ENCODE measurements around the gene COLEC12. TPM values are rescaled to one million over a fixed set of nuclear protein-coding genes. Genes with fewer than 3 reads are reported as not detected.

The COLEC12 gene
- total and polyA plus RNA-seq, 2 donors (not counting 3 experiments of a cell fraction or from before 2014, with no cell fraction given), result 8.0 to 17.1 TPM

GRCh38 chr18:378079-378478, 122.4 kb downstream of the COLEC12 start:
- no TSS peak for BruUV-seq (replicated peaks)
- ChIA-PET CTCF (interaction anchor here (1.7 kb wide), 1 partner anchor 32 kb away, joined by 4 read pairs; no protein-coding TSS in a partner anchor), POLR2A (no interaction called here)
- Histone ChIP-seq H2AFZ (ENCODE audit: low read depth, low read length) (no peak overlapping the region), H3K79me2 (ENCODE audit: control insufficient read depth, insufficient read depth, low read length) (no peaks in the 10 kb centered on the region), H3K9me3 (replicated peaks; ENCODE audit: control insufficient read depth, insufficient read depth, low read length) (no peaks in the 10 kb centered on the region), H3K9ac (replicated peaks; ENCODE audit: extremely low read depth, insufficient read depth, low read length) (no peak overlapping the region), H3K4me1 (ENCODE audit: control insufficient read depth, extremely low read depth, insufficient read depth, low read length) (no peaks in the 10 kb centered on the region), H3K27me3 (ENCODE audit: control insufficient read depth in 2 of 2, insufficient read depth in 2 of 2, low read length in 2 of 2) (no peaks in the 10 kb centered on the region), H3K27ac (ENCODE audit: insufficient read depth, low read depth, low read length) (no peak overlapping the region), H4K20me1 (replicated peaks; ENCODE audit: control insufficient read depth, extremely low read depth, insufficient read depth, low read length) (no peaks in the 10 kb centered on the region), H3K4me3 (replicated peaks in 1 of 3; ENCODE audit: insufficient read depth in 1 of 3, low read depth in 1 of 3, low read length in 3 of 3) (no peak overlapping the region), H3K4me2 (ENCODE audit: insufficient read depth, low read length) (no peak overlapping the region), H3K9me1 (replicated peaks; ENCODE audit: control insufficient read depth, extremely low read depth, insufficient read depth, low read length) (no peaks in the 10 kb centered on the region), H3K36me3 (ENCODE audit: control insufficient read depth in 2 of 2, extremely low read depth in 1 of 2, insufficient read depth in 2 of 2, low read length in 2 of 2) (no peaks in the 10 kb centered on the region)
- DNase-seq (ENCODE audit: low read depth, low spot score) (peak; percentile 24), FAIRE-seq (no peak)
- intact Hi-C loops (cut with micrococcal nuclease), result no loop called here
- dilution Hi-C loops (cut with MboI; ENCODE audit: extremely low pct_ligation_motif_present, low sequenced_read_pairs), result no loop called here
- no peak for TF ChIP-seq MYC (IDR thresholded peaks at IDR 0.05; ENCODE audit: low read depth, low read length)
- no peak for TF ChIP-seq FOS (IDR thresholded peaks at IDR 0.05; ENCODE audit: borderline replicate concordance, insufficient read depth, low read length)
- no peak for TF ChIP-seq JUN (IDR thresholded peaks at IDR 0.05; ENCODE audit: borderline replicate concordance, insufficient read depth, insufficient read length, low read depth)
- TF ChIP-seq EZH2 (IDR thresholded peaks at IDR 0.05; ENCODE audit: borderline replicate concordance, low read depth, low read length, severe bottlenecking), result no peak
- no peak for TF ChIP-seq POLR2AphosphoS5 (IDR thresholded peaks at IDR 0.05; ENCODE audit: insufficient read depth, low read depth, low read length)
- TF ChIP-seq POLR2A (IDR thresholded peaks at IDR 0.05; ENCODE audit: low read depth, low read length), result no peak
- no peak for TF ChIP-seq GATA2 (IDR thresholded peaks at IDR 0.05; ENCODE audit: insufficient read depth, insufficient read length, low read depth, low read length)
- TF ChIP-seq MAX (IDR thresholded peaks at IDR 0.05; ENCODE audit: insufficient read depth, insufficient read length), result no peak
- no peak for TF ChIP-seq CTCF (IDR thresholded peaks at IDR 0.05; ENCODE audit: extremely low read depth in 1 of 2, insufficient read depth in 1 of 2, low read depth in 1 of 2, low read length in 2 of 2)
